ENCODE data around the gene RERE.
"Not testable (repeated sequence)": the region's sequence is repeated elsewhere in the genome, so short reads cannot be mapped to it uniquely, and the experiment has no call there.

DNA sequence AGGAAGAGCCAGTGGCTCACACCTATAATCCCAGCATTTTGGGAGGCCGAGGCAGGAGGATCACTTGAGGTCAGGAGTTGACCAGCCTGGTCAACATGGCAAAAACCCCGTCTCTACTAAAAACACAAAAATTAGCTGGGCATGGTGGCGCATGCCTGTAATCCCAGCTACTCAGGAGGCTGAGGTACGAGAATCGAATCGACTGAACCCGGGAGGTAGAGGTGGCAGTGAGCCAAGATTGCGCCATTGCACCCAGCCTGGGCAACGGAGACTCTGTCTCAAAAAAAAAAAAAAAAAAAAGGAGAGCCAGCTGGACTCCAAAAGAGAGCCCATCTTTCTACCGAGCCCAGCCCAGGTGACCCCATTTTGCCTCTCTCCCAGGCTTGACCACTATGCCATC, 13.3 kb upstream of the RERE start:
- TF ChIP-seq, protein P1, sequence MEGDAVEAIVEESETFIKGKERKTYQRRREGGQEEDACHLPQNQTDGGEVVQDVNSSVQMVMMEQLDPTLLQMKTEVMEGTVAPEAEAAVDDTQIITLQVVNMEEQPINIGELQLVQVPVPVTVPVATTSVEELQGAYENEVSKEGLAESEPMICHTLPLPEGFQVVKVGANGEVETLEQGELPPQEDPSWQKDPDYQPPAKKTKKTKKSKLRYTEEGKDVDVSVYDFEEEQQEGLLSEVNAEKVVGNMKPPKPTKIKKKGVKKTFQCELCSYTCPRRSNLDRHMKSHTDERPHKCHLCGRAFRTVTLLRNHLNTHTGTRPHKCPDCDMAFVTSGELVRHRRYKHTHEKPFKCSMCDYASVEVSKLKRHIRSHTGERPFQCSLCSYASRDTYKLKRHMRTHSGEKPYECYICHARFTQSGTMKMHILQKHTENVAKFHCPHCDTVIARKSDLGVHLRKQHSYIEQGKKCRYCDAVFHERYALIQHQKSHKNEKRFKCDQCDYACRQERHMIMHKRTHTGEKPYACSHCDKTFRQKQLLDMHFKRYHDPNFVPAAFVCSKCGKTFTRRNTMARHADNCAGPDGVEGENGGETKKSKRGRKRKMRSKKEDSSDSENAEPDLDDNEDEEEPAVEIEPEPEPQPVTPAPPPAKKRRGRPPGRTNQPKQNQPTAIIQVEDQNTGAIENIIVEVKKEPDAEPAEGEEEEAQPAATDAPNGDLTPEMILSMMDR (tag by site-specific recombination; IDR thresholded peaks at IDR 0.05) = not testable (repeated sequence)
- not testable (repeated sequence) for TF ChIP-seq OVOL3 (tag by site-specific recombination; IDR thresholded peaks at IDR 0.05); ZNF423 (tag by site-specific recombination; IDR thresholded peaks at IDR 0.05); ZNF843 (tag by site-specific recombination; IDR thresholded peaks at IDR 0.05); ZSCAN30 (tag by site-specific recombination; IDR thresholded peaks at IDR 0.05); ZNF394 (tag by site-specific recombination; IDR thresholded peaks at IDR 0.05; ENCODE audit: borderline replicate concordance); ZNF561 (tag by site-specific recombination; IDR thresholded peaks at IDR 0.05; ENCODE audit: borderline replicate concordance); TCF7L2 (IDR thresholded peaks at IDR 0.05; ENCODE audit: borderline replicate concordance, low read depth, low read length)
- TF ChIP-seq, protein P2, sequence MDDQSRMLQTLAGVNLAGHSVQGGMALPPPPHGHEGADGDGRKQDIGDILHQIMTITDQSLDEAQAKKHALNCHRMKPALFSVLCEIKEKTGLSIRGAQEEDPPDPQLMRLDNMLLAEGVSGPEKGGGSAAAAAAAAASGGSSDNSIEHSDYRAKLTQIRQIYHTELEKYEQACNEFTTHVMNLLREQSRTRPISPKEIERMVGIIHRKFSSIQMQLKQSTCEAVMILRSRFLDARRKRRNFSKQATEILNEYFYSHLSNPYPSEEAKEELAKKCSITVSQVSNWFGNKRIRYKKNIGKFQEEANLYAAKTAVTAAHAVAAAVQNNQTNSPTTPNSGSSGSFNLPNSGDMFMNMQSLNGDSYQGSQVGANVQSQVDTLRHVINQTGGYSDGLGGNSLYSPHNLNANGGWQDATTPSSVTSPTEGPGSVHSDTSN (CRISPR knock-in tag; IDR thresholded peaks at IDR 0.05) = not testable (repeated sequence)
- TF ChIP-seq, protein P3, sequence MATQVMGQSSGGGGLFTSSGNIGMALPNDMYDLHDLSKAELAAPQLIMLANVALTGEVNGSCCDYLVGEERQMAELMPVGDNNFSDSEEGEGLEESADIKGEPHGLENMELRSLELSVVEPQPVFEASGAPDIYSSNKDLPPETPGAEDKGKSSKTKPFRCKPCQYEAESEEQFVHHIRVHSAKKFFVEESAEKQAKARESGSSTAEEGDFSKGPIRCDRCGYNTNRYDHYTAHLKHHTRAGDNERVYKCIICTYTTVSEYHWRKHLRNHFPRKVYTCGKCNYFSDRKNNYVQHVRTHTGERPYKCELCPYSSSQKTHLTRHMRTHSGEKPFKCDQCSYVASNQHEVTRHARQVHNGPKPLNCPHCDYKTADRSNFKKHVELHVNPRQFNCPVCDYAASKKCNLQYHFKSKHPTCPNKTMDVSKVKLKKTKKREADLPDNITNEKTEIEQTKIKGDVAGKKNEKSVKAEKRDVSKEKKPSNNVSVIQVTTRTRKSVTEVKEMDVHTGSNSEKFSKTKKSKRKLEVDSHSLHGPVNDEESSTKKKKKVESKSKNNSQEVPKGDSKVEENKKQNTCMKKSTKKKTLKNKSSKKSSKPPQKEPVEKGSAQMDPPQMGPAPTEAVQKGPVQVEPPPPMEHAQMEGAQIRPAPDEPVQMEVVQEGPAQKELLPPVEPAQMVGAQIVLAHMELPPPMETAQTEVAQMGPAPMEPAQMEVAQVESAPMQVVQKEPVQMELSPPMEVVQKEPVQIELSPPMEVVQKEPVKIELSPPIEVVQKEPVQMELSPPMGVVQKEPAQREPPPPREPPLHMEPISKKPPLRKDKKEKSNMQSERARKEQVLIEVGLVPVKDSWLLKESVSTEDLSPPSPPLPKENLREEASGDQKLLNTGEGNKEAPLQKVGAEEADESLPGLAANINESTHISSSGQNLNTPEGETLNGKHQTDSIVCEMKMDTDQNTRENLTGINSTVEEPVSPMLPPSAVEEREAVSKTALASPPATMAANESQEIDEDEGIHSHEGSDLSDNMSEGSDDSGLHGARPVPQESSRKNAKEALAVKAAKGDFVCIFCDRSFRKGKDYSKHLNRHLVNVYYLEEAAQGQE (tag by site-specific recombination; IDR thresholded peaks at IDR 0.05) = not testable (repeated sequence)

All from HEK293 (cell line).